ENCODE results near the gene OR9Q1.

- TF ChIP-seq EZH2 (IDR thresholded peaks at IDR 0.05; ENCODE audit: low read depth, low read length, severe bottlenecking) (no peak), JUN (IDR thresholded peaks at IDR 0.05; ENCODE audit: low read depth, low read length) (no peak), CTCF (IDR thresholded peaks at IDR 0.05; ENCODE audit: control extremely low read depth in 1 of 3, insufficient read depth in 1 of 3, low read depth in 1 of 3, low read length in 3 of 3) (no peak), USF2 (IDR thresholded peaks at IDR 0.05; ENCODE audit: low read length) (no peak), TCF12 (IDR thresholded peaks at IDR 0.05; ENCODE audit: low read depth, low read length) (no peak), CEBPB (IDR thresholded peaks at IDR 0.05; ENCODE audit: low read depth, low read length) (no peak), E2F6 (IDR thresholded peaks at IDR 0.05) (no peak), MAX (IDR thresholded peaks at IDR 0.05) (no peak), POLR2A (IDR thresholded peaks at IDR 0.05; ENCODE audit: control extremely low read depth in 1 of 2, low read depth in 2 of 2, low read length in 2 of 2) (no peak)
These were observed 44.8 kb upstream of the OR9Q1 start for GRCh38 chr11:57978686-57979531.
